HG03378 (cell line): ENCODE measurements around the gene SUMO4.
"Not testable (repeated sequence)": the region's sequence is repeated elsewhere in the genome, so short reads cannot be mapped to it uniquely, and the experiment has no call there.

Experiments used
- ATAC-seq: cut with Tn5 transposase; IDR thresholded peaks from one replicate; pipeline ENCODE4 v1.9.1; 2021; ENCODE audit warnings: mild to moderate bottlenecking, moderate library complexity; ENCODE audit not compliant: unreplicated experiment

SUMO4 gene

DNA sequence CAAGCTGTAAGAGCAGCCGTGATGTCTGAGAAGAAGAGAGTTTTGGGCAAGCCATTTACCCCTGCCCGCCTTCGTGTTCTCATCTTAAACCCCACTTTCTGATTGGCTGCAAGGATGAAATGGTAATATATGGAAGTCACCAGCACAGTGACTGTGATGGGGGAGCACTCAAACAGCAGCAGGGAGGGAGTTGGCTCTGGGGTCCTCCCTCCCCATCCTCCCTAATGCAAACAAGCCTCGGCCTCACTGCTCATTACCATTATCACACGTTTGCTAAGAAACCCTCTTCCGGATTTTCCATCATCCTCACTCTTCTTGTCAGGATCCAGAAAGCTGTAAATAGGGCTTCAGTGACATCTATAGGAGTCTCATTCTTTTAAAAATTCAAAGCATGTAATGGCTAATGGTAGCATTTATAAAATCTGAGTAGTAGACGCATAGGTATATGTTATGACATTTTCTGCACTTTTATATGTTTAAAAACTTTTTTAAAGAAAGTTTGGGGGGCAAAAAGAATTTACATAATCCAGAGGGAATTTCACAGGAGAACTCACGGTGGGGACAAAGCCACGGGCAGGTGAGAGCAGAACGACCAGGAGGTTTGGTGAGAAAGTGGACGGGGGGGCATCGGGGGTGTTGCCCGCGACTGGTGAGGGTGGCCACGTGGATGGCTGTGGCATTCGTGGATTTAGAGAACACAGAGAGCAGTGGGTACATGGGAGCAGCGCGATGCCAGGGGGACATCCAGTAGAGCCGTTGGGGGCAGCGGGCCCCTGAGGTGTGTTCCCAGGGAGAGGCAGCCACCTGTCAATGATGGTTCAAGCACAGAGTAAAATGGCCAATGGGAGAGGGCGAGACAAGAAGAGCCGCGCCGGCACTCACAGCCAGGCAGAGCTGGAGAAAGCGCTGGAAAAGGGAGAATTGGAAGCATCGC lies 29.6 kb downstream of the SUMO4 start:
- ATAC-seq = no peak

DNA sequence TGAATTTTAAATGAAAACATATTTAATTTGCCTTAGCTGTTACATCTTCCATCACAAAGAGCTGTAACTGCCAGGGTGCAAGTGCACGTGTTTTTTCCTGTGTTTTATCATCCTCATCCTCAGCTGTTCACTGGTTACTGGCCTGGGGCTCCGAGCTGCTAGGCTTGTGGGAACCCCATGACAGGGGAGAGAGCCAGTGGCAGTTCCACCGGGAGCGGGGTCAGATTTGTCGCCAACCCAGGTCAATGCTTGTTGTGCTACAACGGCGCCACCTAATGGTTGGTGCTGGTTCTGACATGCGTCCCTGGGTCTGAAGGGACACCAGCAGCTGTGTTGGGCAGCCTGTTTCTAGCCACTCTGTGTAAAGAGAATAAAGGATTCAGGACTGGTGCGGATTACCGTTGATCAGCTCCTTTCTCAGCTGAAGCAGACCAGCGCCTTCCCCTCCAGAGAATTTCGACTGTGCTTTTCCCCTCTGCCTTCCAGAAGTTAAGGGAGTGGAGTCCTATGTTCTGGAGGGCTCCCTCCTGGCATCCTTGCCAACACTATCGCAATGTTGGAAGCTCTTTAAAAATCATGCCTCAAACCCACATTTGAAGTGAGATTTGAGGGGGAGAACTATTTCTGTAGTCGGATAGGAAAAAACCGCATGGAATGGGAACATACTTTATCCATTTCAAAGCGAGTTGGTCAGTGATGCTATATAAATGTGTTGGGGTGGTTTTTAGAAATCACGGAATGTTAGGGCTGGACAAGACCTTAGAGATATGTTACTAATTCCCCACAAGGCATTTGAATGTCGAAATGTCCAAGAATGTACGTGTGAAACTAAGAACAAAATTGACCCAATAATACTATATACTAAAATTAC lies 32.1 kb downstream of the SUMO4 start:
- ATAC-seq = peak; percentile 86

- no peak for ATAC-seq
Measured at GRCh38 chr6:149433405-149433804, 33.3 kb downstream of the SUMO4 start.

- ATAC-seq = no peak
Measured at GRCh38 chr6:149433881-149434280, 33.8 kb downstream of the SUMO4 start.

DNA sequence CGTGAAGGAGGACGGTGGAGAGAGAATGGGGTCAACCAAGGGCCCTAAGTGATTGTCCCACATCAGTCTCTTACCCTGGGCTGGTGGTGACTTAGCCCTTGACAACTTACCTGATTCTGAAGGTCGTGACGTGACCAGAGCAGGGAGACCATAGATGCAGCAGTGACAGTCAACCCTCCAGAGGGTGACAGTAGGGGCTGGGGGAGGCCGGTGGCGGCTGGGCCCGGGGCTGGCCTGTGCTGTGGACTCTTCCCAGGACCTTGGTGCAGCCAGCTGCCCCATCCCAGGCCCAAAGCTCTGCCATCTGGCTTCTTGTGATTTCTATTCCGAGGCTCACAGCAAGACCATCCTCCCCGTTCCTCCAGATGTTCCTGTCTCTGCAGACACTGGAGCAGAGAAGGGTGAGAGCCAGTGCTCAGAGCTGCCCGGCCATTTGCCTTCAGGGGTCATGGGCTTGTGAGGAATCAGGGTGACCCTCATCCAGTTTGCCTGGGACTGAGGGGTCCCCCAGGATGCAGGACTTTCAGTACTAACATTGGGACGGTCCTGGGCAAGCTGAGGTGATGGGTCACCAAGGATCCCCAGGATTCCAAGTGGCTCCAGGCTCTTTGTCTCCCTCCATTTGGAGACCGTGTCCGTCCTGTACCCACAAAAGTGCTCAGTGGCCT lies 36.0 kb downstream of the SUMO4 start:
- no peak for ATAC-seq

DNA sequence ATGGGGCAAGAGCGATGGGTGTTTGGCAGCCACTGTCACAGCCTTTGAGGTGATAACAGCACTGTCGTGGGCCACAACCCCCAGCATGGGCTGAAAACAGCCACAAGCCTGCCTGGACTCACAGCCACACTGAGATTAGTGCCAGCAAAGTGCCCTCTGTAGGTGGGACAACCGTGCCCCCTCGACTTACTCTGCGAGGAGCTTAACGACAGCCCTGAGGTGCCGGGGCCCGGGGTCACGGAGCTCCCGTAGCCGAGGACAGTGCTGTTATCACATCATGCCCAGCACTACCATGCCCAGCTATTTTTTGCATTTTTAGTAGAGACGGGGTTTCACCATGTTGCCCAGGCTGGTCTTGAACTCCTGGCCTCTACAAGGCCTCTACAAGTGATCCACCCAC lies 36.6 kb downstream of the SUMO4 start:
- no peak for ATAC-seq

DNA sequence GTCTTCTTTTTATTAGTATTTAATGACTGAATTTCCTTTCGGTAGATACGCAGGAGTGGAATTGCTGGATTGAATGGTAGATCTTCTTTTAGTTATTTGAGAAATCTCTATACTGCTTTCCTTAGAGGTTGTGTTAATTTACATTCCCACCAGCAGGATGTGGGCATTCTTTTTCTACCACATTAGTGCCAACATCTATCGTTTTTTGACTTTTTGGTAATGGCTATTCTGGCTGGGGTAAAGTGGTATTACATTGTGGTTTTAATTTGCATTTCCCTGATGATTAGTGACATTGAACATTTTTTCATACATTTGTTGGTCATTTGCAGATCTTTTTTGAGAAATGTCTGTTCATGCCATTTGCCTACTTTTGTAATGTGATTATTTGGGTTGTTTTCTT lies 37.1 kb downstream of the SUMO4 start:
- ATAC-seq = no peak

GRCh38 chr6:149438855-149439254 lies 38.8 kb downstream of the SUMO4 start:
- ATAC-seq = peak; percentile 77

DNA sequence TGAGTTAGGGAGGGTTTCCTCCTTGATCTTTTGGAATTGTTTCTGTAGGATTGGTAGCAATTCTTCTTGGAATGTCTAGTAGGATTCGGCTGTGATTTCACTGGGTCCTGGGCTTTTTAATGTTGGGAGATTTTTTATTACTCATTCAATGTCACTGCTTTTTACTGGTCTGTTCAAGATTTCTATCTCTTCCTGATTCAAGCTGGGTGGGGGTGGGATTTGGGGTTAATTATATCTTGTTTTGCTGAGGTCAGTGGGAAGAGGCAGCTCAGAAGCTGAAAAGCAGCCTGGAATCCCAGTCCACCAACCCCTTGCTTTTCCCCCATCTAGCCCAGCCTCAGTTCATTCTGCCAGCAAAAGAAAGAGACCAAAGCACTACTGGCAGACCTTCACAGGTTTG lies 39.6 kb downstream of the SUMO4 start:
- no peak for ATAC-seq

- ATAC-seq = no peak
Measured at GRCh38 chr6:149440735-149441671, 40.9 kb downstream of the SUMO4 start.

- no peak for ATAC-seq
Measured at GRCh38 chr6:149441740-149442139, 41.7 kb downstream of the SUMO4 start.

GRCh38 chr6:149443411-149444181 lies 43.5 kb downstream of the SUMO4 start:
- ATAC-seq = no peak

GRCh38 chr6:149444360-149445094 lies 44.5 kb downstream of the SUMO4 start:
- not testable (repeated sequence) for ATAC-seq

DNA sequence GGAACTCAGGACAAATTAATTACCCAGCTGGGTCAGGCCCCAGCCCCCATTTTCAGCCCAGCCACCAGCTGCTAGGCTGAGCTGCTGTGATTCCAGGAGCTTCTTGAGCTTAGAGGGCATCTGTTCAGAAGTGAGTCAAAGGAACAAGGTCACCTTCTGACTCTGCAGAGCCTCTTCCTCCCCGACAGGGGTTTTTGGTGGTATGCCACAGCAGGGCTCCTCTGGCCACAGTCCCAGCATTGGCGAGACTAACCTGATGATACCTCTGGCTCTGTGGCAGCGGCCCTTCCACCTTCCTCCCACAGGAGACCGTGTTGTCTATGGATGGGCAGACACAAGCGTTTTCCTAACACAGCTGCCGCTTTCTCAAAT lies 45.0 kb downstream of the SUMO4 start:
- no peak for ATAC-seq

DNA sequence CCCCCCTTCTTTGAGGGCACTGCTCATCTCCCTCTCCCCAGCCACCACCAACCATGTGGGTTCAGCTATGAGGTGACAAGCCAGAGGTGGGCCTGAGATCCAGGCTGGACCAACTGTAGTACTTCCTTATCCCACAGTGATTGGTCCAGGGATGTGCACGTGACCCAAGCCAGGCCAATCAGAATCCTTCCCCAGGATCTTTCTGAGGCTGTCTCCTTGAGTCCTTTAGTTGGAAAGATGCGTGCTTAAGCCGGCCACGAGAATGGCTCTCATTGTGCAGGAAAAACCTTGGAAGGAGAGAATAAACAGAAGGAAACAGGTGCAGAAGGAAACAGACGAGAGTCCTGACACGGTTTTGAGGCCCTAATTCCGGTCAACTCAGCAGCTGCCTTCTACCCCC lies 45.5 kb downstream of the SUMO4 start:
- no peak for ATAC-seq

DNA sequence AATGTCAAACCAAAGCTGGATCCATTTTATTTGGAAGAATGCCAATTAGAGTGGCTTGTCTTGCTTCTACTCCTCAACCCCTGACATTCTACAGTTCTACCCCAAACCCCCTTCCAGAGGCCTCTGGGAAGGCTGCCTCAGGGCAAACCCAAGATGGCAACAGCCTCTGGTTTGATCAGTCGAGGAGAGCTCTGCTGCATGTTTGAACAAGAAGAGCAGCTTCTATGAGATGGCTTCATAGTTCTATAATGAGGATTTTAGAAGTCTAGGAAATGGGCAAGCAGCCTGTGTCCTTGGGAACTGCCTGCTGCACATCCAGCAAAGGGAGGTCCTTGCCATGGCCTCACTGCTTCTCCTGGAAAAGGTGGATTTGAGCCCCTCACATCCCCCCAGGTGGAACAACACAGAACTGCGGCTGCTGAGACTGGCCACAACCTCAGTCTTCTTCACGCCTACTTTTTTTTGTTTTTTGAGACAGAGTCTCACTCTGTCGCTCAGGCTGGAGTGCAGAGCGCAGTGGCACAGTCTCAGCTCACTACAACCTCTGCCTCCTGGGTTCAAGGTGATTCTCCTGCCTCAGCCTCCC lies 46.8 kb downstream of the SUMO4 start:
- no peak for ATAC-seq

DNA sequence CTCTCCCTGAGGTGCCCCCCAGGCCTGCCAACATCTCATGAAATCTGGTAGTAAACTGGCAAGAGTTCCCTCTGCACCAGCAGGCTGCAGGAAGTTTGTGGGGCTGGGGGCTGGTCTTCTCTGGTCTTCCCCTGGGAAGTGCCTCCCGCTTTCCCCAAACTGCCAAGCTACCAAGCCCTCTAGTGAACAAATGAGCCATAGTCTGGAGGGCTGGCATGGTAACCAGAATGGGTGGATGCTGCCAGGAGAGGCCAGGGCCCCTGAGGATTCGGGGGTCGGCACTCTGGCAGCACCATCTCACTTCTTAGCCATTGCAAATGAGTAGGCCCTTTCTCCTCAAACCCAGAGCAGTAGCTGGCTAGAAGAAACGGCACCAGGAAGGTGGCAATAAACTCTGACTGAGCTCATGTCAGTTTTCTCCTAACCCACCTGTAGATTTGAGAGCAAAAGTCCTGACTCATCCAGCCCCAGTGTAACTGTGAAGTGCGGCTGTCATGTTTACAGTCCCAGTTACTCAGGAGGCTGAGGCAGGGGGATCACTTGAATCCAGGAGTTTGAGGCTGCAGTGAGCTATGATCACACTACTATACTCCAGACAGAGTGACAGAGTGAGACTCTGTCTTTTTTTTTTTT lies 48.9 kb downstream of the SUMO4 start:
- no peak for ATAC-seq
